ENCODE data around the gene WDR73.
A peak's percentile ranks its signal among the peaks of the same experiment; 100 is the strongest.

DNA sequence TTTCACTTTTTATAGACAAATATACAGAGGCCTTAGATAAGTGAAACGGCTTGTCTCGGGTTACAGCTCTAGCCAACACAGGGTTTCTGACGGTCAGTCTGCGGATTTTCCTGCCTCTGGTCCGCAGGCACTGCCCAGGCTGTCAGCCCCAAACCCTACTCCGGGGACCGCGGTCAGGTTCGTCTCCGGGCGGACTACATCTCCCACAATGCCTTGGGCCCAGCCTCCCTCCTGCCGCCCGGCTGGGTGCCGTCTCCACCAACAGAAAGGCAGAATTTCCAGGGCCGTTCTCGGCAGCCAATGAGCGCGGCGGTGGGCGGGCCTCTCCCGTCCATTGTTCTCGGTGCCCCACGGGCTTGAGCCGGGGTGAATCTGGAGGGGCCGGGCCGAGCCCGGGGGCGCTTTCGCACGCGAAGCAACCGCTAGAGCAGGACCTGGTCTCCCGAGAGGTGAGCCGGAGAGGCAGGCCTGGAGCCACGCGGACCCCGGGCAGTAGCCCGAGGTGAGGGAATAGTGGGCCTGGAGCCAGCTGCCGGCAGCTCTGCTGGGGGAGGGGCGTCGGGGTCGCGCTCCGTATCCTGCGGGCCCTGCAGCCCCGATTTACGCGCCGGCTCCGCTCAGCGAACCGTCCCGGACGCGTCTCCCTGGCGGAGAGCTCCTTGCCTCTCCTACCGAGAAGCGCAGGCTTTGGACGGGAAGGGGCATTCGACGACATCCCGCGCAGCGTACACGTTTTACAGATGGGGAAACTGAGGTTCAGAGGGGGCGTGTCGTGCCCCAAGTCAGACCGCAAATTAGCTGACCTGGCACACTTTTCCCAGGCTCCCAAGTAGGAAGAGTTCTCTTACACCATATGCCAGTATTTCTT, 53.2 kb downstream of the WDR73 start, which contains the start of gene ZSCAN2:
- TF ChIP-seq EP300 (IDR thresholded peaks at IDR 0.05; ENCODE audit: borderline replicate concordance in 1 of 2, low read depth in 1 of 2, low read length in 1 of 2) (no peak), RAD21 (IDR thresholded peaks at IDR 0.05; ENCODE audit: low read length) (no peak), CTCF (IDR thresholded peaks at IDR 0.05) (no peak), NRF1 (IDR thresholded peaks at IDR 0.05; ENCODE audit: low read depth, low read length) (no peak), MXI1 (IDR thresholded peaks at IDR 0.05; ENCODE audit: low read depth, low read length) (no peak; the same call in none of the 2 replicates), TCF12 (IDR thresholded peaks at IDR 0.05) (no peak), POLR2AphosphoS5 (IDR thresholded peaks at IDR 0.05; ENCODE audit: low read depth, low read length) (peak; percentile 75), TAF1 (IDR thresholded peaks at IDR 0.05; ENCODE audit: borderline replicate concordance, low read depth, low read length) (no peak; the same call in 1 of the 2 replicates), RCOR1 (IDR thresholded peaks at IDR 0.05; ENCODE audit: low read length) (no peak), FOXJ3 (CRISPR knock-in tag; IDR thresholded peaks at IDR 0.05) (no peak), SMC3 (IDR thresholded peaks at IDR 0.05; ENCODE audit: low read depth, low read length) (no peak), FOXM1 (IDR thresholded peaks at IDR 0.05; ENCODE audit: low read depth) (no peak)
- TF ChIP-seq, protein P1, sequence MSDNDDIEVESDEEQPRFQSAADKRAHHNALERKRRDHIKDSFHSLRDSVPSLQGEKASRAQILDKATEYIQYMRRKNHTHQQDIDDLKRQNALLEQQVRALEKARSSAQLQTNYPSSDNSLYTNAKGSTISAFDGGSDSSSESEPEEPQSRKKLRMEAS (IDR thresholded peaks at IDR 0.05; ENCODE audit: low read depth): peak; percentile 2; the same call in 1 of the 2 replicates

Data from SK-N-SH (cell line).